ENCODE data around the gene BRCC3.
"Not testable (repeated sequence)": the region's sequence is repeated elsewhere in the genome, so short reads cannot be mapped to it uniquely, and the experiment has no call there.

The BRCC3 gene

GRCh38 chrX:155143959-155144548, 72.7 kb downstream of the BRCC3 start:
- H3K27me3 ChIP-seq (ENCODE audit: control insufficient read depth, insufficient read depth, low read length), result no peaks in the 10 kb centered on the region
- WGBS (ENCODE audit: insufficient coverage, insufficient read length), result no CpG with 5 or more reads among the region's 6 CpGs

GRCh38 chrX:155144926-155145325, 73.6 kb downstream of the BRCC3 start:
- H3K4me1 ChIP-seq (ENCODE audit: control insufficient read depth, insufficient read depth, low read length), result no peaks in the 10 kb centered on the region
- H3K36me3 ChIP-seq (ENCODE audit: control insufficient read depth, insufficient read depth, low read length), result no peaks in the 10 kb centered on the region
- no peak overlapping the region for H3K4me3 ChIP-seq (ENCODE audit: low read length)
- no CpG with 5 or more reads among the region's 4 CpGs for WGBS (ENCODE audit: insufficient coverage, insufficient read length)
- H3K9me3 ChIP-seq (ENCODE audit: control insufficient read depth, insufficient read depth, low read length), result no peaks in the 10 kb centered on the region
- H3K27ac ChIP-seq (ENCODE audit: low read length), result no peak overlapping the region
- DNase-seq (ENCODE audit: low read depth, low spot score), result no peak
- no peaks in the 10 kb centered on the region for H3K27me3 ChIP-seq (ENCODE audit: control insufficient read depth, insufficient read depth, low read length)

More at GRCh38 chrX:155143959-155144548, 72.7 kb downstream of the BRCC3 start:
- H3K27ac ChIP-seq (ENCODE audit: low read length), result no peak overlapping the region
- H3K4me3 ChIP-seq (ENCODE audit: low read length), result no peak overlapping the region
- no peaks in the 10 kb centered on the region for H3K36me3 ChIP-seq (ENCODE audit: control insufficient read depth, insufficient read depth, low read length)
- DNase-seq (ENCODE audit: low read depth, low spot score), result no peak
- no peaks in the 10 kb centered on the region for H3K4me1 ChIP-seq (ENCODE audit: control insufficient read depth, insufficient read depth, low read length)
- no peaks in the 10 kb centered on the region for H3K9me3 ChIP-seq (ENCODE audit: control insufficient read depth, insufficient read depth, low read length)

GRCh38 chrX:155147612-155148011, 76.3 kb downstream of the BRCC3 start:
- not testable (repeated sequence) for H3K36me3 ChIP-seq (ENCODE audit: control insufficient read depth, insufficient read depth, low read length); H3K4me1 ChIP-seq (ENCODE audit: control insufficient read depth, insufficient read depth, low read length); H3K27ac ChIP-seq (ENCODE audit: low read length); H3K4me3 ChIP-seq (ENCODE audit: low read length); H3K27me3 ChIP-seq (ENCODE audit: control insufficient read depth, insufficient read depth, low read length); H3K9me3 ChIP-seq (ENCODE audit: control insufficient read depth, insufficient read depth, low read length); DNase-seq (ENCODE audit: low read depth, low spot score)
- WGBS (ENCODE audit: insufficient coverage, insufficient read length), result no CpG with 5 or more reads among the region's 6 CpGs

GRCh38 chrX:155148166-155148565, 76.9 kb downstream of the BRCC3 start:
- not testable (repeated sequence) for H3K4me3 ChIP-seq (ENCODE audit: low read length); H3K4me1 ChIP-seq (ENCODE audit: control insufficient read depth, insufficient read depth, low read length); H3K27ac ChIP-seq (ENCODE audit: low read length); H3K27me3 ChIP-seq (ENCODE audit: control insufficient read depth, insufficient read depth, low read length); H3K9me3 ChIP-seq (ENCODE audit: control insufficient read depth, insufficient read depth, low read length); DNase-seq (ENCODE audit: low read depth, low spot score); H3K36me3 ChIP-seq (ENCODE audit: control insufficient read depth, insufficient read depth, low read length)
- no CpG with 5 or more reads among the region's 11 CpGs for WGBS (ENCODE audit: insufficient coverage, insufficient read length)

GRCh38 chrX:155148724-155149537, 77.6 kb downstream of the BRCC3 start:
- no peaks in the 10 kb centered on the region for H3K27me3 ChIP-seq (ENCODE audit: control insufficient read depth, insufficient read depth, low read length)
- WGBS (ENCODE audit: insufficient coverage, insufficient read length), result no CpG with 5 or more reads among the region's 7 CpGs
- no peak overlapping the region for H3K4me3 ChIP-seq (ENCODE audit: low read length)
- no peaks in the 10 kb centered on the region for H3K9me3 ChIP-seq (ENCODE audit: control insufficient read depth, insufficient read depth, low read length)
- H3K36me3 ChIP-seq (ENCODE audit: control insufficient read depth, insufficient read depth, low read length), result no peaks in the 10 kb centered on the region
- H3K27ac ChIP-seq (ENCODE audit: low read length), result no peak overlapping the region
- H3K4me1 ChIP-seq (ENCODE audit: control insufficient read depth, insufficient read depth, low read length), result no peaks in the 10 kb centered on the region
- no peak for DNase-seq (ENCODE audit: low read depth, low spot score)

GRCh38 chrX:155169881-155170280, 98.6 kb downstream of the BRCC3 start:
- no peaks in the 10 kb centered on the region for H3K36me3 ChIP-seq (ENCODE audit: control insufficient read depth, insufficient read depth, low read length)
- H3K4me1 ChIP-seq (ENCODE audit: control insufficient read depth, insufficient read depth, low read length), result no peaks in the 10 kb centered on the region
- H3K9me3 ChIP-seq (ENCODE audit: control insufficient read depth, insufficient read depth, low read length), result no peaks in the 10 kb centered on the region
- no peak overlapping the region for H3K27ac ChIP-seq (ENCODE audit: low read length)
- no CpG with 5 or more reads among the region's 2 CpGs for WGBS (ENCODE audit: insufficient coverage, insufficient read length)
- H3K27me3 ChIP-seq (ENCODE audit: control insufficient read depth, insufficient read depth, low read length), result no peaks in the 10 kb centered on the region
- H3K4me3 ChIP-seq (ENCODE audit: low read length), result no peak overlapping the region
- DNase-seq (ENCODE audit: low read depth, low spot score), result no peak

Data from iPS DF 6.9 (cell line).